Endothelial cell of hepatic sinusoid (primary cell): ENCODE results near the gene SLC5A8.

Experiments
- in situ Hi-C: cut with HindIII; loops from 2 replicates; pipeline ENCODE4 v1.10.0; 2017; ENCODE audit warnings: low sequenced_read_pairs

The SLC5A8 gene

DNA sequence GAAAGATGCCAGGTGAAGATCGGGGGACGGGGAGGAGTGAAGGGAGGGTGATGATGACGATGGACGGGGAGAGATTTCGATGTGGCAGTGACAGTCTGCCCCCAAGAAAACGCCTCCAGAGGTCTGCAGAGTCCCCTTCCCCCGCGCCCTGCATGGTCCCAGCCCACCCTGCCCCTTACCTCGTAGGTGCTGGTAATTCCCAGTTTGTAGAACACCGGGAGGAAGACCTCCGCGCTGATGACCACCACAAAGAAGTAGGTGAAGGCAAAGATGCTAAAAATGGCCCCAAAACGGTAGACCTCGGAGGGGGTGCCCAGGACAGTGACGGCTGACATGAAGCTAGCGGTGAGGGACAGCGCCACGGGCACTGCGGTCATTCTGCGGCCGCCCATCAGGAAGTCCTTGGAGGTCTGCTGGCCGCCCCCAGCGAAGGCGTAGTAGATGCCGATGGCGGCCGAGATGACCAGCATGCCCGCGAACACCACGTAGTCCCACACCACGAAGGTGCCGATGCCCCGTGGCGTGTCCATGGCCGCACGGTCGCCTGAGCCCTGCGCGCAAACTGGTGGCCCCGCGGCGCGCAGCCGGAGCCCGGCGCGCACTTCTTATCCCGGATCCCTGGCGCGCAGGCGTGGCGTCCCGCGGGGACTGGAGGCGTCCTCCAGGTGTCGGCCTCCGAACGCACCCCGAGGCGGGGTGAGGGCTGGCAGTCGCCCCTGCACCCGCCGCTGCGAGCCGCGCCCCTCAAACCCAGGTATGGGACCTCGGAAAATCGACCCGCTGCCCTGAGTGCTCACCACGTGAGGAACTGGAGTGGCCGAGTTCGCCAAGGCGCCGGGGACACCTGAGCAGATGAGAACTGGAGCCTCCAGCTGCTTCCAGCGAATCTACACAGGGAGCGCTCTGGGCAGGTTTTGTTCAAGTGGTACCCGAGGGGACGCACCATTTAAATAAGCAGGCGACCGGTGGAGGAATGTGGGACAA is at the start of gene SLC5A8:
Gene SLC5A8 (minus strand): TSS at position 920 of the 984 bp plus-strand sequence. CDS start 390 bp downstream, at position 530.
- in situ Hi-C loops = no loop called here

DNA sequence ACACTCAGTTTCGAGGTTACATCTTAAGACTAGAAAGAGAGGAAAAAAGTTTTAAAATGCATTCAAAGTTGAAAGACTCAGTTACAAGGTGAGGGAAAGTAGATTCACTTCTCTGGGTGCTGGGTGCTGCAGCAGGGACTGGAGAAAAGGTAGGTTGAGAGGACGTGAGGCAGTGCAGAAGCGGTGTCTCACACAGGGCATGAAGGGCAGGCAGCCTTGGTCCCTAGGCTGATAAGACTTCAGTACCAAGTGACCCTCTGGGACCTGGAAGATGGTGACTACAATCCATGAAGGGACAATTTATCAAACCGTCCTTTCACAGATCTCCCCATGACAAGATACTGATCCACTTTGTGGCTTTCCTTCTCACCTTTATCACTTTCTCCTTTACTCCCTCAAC is 47.3 kb upstream of the SLC5A8 start:
- in situ Hi-C loops = no loop called here

DNA sequence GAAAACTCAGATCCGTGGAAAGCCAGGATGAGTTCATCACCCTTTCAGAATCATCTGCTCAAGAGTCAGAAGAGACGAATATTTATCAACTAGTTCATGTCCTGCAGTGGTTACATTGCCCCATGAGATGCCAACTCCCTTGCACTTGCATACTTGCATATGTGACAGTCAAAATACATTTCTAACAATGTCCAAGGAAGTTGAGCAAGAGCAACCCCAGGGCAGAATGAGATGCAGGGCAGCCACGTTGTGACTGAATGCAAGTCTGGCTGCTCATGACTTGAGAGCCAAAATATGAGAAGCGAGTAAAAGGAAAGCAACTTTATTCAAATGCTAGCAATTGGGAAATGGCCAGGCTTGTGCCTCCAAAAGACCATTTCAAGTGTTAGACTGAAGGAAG is 46.2 kb upstream of the SLC5A8 start:
- in situ Hi-C loops = no loop called here

- in situ Hi-C loops = no loop called here
Measured at GRCh38 chr12:101243616-101244015, 33.6 kb upstream of the SLC5A8 start.

GRCh38 chr12:101243074-101243473 is 33.0 kb upstream of the SLC5A8 start:
- in situ Hi-C loops = no loop called here

DNA sequence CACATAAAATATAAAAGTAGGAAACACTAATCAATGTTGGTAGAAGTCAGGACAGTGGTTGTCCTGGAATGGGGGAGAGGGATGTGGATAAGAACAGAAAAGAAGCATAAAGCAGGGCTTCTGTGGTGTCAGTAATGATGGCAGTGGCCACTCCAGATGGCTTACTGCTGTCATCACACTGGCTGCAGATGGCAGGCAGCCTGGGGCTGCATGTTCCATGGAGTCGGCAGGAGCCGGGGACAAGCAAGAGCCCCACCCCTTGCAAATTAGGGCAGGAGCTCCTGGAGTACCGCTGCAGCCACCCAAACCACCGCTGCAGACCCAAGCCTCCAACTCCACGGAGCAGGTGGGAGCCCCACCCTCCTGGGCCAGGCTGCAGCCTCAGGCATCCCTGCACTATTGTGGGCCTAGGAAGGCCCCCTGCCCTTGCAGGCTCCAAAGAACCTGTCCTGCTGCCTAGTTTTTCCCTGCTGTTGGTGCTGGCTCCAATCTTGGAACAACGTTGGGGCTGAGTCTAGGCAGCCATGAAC is 28.8 kb upstream of the SLC5A8 start:
- in situ Hi-C loops = no loop called here

DNA sequence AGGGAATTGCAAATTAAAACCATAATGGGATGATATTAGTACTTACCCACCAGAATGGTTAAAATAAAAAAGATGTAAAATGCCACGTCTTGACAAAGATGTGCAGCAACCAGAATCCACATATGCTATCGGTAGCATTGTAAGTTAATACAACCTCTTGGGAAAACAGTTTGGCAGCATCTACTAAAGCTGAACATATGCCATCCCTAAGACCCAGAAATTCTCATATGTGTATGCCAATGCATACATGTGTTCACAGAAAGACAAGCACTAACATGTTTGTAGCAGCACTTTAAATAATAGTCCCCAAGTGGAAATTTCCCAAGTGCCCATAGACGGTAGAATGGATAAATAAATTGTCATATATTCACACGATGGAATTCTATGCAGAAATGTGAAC is 28.3 kb upstream of the SLC5A8 start:
- in situ Hi-C loops = no loop called here

- in situ Hi-C loops = no loop called here
Measured at GRCh38 chr12:101235686-101236085, 25.6 kb upstream of the SLC5A8 start.

GRCh38 chr12:101231636-101232035 is 21.6 kb upstream of the SLC5A8 start:
- in situ Hi-C loops = no loop called here

GRCh38 chr12:101230547-101230946 is 20.5 kb upstream of the SLC5A8 start:
- in situ Hi-C loops = no loop called here

DNA sequence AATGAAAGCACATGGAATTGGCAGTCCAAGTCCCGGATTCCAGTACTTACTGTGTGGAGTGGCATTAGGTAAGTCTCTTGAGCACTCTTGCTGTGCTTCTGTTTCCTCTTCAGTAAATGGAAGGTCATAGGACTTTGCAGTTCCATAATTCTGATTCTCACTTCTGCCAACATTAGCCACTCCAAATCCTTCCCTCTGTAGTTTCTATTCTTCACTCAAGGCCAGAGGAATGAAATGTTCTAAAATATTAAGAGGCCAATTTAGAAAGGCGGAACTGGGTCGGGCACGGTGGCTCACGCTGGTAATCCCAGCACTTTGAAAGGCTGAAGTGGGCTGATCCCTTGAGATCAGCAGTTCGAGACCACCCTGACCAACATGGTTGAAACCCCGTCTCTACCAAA is 19.8 kb upstream of the SLC5A8 start:
- in situ Hi-C loops = no loop called here

DNA sequence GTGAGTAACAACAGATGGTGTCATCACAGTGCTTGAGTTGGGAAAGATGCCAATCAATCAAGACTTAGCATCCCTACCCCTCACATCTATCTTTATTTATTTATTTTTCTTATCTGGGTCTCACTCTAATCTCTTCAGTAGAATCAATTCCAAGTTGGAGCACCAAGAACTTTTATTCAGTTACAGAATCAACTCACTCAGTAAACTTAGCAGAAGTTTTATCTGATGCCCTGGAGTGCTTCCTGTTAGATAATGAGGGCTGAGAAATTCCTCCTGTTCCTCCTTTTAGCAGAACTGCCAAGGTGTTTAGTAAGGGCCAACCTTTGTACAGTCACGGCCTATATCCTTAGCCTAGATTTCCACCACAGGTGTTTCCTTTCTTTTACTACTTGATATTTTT is 11.3 kb upstream of the SLC5A8 start:
- in situ Hi-C loops = no loop called here

- in situ Hi-C loops = no loop called here
Measured at GRCh38 chr12:101216810-101217209, 6.8 kb upstream of the SLC5A8 start.

DNA sequence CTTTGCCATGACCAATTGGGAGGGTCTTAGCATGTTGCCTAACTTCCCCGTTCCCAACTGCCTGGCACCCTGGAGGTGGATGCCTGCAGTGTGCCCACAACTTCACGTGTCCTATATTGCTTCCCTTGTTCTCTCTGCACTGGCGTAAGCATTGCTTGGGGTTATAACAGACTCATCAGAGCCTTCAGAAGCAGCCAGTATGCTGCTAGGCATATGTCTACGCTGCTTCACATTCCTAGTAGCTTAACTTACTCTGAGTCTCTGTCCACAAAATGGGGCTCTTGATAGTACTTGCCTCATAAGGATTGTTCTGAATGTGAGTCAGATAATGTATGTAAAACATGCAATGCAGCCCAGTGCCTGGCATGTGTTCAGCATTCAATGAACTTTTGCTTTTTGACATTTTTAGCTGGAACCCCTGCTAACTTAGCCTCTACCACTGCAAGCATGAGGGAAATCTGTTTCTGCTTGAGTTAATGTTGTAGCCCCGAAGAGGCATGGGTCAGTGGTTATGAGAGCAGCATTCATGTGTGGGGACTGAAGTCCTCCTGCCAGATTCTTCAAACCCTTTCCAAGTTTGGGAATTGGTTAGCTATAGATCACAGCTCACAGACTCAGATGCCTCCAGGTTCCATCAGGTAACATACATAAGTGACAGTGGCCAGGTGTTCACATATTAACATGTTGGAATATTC is 2.8 kb downstream of the SLC5A8 start:
- in situ Hi-C loops = no loop called here

GRCh38 chr12:101204602-101205304 is 5.3 kb downstream of the SLC5A8 start:
- in situ Hi-C loops = no loop called here

GRCh38 chr12:101200824-101201223 is 9.2 kb downstream of the SLC5A8 start:
- in situ Hi-C loops = no loop called here

DNA sequence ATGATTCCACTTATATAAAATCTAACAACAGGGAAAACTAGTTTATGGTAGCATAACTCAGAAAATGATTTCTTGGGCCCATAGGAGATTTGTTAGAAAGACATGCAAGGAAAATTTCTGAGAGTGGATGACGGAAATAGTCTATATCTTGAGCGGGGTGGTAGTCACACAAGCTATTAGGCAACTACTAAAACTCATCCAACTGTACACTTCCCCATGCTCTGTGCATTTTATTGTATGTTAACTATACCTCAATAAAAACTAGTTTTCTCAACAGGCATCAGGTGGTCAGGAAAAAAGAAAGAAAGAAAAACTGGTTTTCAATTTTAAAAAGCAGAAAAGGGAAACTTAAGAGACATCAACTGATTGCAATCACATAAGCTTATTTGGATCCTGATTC is 9.9 kb downstream of the SLC5A8 start:
- in situ Hi-C loops = no loop called here

DNA sequence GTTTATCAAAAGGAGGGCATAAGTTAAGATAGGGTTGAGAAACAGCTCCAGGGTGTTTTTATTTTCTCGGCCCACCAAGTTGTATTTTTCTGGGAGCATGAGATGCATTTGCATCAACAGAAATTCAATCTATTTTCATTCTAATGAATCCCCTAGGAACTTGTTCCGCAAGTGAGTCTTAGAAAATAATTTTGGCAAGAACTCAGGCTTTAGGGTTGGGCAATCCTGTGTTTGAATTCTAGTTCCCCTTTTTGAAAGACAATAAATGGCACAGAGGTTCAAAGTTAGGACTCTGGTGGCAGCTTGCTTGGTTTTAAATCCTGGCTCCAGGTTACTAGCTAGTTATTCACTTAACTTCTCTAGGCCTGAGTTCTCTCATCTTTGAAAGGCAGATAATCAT is 23.7 kb downstream of the SLC5A8 start:
- in situ Hi-C loops = no loop called here

GRCh38 chr12:101181776-101182175 is 28.3 kb downstream of the SLC5A8 start:
- in situ Hi-C loops = no loop called here

DNA sequence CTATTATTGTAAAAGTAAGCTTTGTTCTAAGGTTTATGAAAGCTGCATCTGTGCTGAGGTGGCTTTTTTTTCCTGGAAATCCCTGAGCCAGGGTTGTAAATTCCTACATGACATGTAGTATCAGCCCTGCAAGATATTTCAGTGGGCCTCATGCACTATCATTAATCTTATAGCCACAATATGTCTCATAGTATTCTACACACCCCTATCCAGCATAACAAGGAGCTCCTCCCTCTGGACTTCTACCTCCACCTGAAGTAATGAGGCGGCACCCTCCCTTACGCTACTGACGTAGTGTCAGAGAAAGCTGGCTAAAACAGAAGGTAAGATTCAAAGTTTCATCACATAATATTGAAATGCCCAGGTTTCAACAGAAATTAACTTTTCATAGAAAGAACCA is 35.5 kb downstream of the SLC5A8 start:
- in situ Hi-C loops = no loop called here

- in situ Hi-C loops = no loop called here
Measured at GRCh38 chr12:101173197-101173749, 36.8 kb downstream of the SLC5A8 start.
